K562 treated with DMSO at 1 percent for 48 hours (cell line): Measurements from ENCODE around the gene TRIM38. TPM values are rescaled to one million over a fixed set of nuclear protein-coding genes. Genes with fewer than 3 reads are reported as not detected.

Experiments
- total RNA-seq: library from RNA; unstranded; fragments of 300-600 nt; gene quantifications from 2 replicates; pipeline ENCODE4 v1.2.3, GENCODE V29; 2022; ENCODE audit warnings: low replicate concordance; ENCODE audit errors: extremely low read depth

The TRIM38 gene
- total RNA-seq: not detected in 2 replicates

GRCh38 chr6:25962149-25963127 is at the start of gene TRIM38:
Gene TRIM38, plus strand, starts transcription at chr6:25962802. Its CDS starts 3,721 bp downstream, at chr6:25966523.

GRCh38 chr6:25930532-25931410 is 31.8 kb upstream of the TRIM38 start, which contains the start of gene SLC17A2:
Gene SLC17A2, minus strand, starts transcription at chr6:25930691. Its CDS starts 4,895 bp downstream, at chr6:25925796.

Other genes with a start within 250 kb of the TRIM38 start
- not detected in 2 replicates for gene SLC17A4, start 208.1 kb upstream of the TRIM38 start, total RNA-seq
- gene SLC17A1, start 130.8 kb upstream of the TRIM38 start, total RNA-seq: not detected in 2 replicates
- gene SLC17A3, start 88.6 kb upstream of the TRIM38 start, total RNA-seq: not detected in 2 replicates
- gene SLC17A2, start 32.1 kb upstream of the TRIM38 start, total RNA-seq: not detected in 2 replicates
- gene HFE, start 124.6 kb downstream of the TRIM38 start, total RNA-seq: not detected in 2 replicates